OCI-LY7 (cell line): Measurements from ENCODE around the gene SPART. TPM values are rescaled to one million over a fixed set of nuclear protein-coding genes. Genes with fewer than 3 reads are reported as not detected.

ENCODE experiments used
- BruUV-seq: library from RNA; stranded (reverse); fragments of 400-500 nt; replicated peaks from 2 replicates; lab custom pipeline; 2021; lab: Mats Ljungman, UMichigan
- CTCF ChIA-PET: fragments of 300-600 bp; sonication (Branson Sonifier 250); formaldehyde crosslinking; loops from one replicate; lab custom pipeline; 2022; ENCODE audit warnings: antibody characterized with exemption; ENCODE audit not compliant: unreplicated experiment; lab: Charles Lee
- POLR2A ChIA-PET: fragments of 300-600 bp; sonication (Branson Sonifier 250); formaldehyde crosslinking; loops from one replicate; lab custom pipeline; 2022; ENCODE audit warnings: antibody characterized with exemption; lab: Charles Lee
- DNase-seq: peaks from one replicate; pipeline ENCODE4 v3.0.0-alpha.2; 2015; ENCODE audit warnings: low spot score
- H2AFZ ChIP-seq: fragments of 200-600 bp; sonication (generic), shearing (Covaris generic); 2 replicates; pipeline ENCODE4 v1.6.1; 2014; ENCODE audit warnings: mild to moderate bottlenecking, antibody characterized with exemption, low read length, moderate library complexity
- H3K27ac ChIP-seq: fragments of 200-600 bp; sonication (generic); 2 replicates; pipeline ENCODE4 v1.5.1; 2014; ENCODE audit warnings: mixed run types, low read depth, mild to moderate bottlenecking, moderate library complexity, low read length, inconsistent platforms; ENCODE audit not compliant: poor library complexity, severe bottlenecking
- H3K36me3 ChIP-seq: fragments of 200-600 bp; sonication (generic); 2 replicates; pipeline ENCODE4 v1.6.1; 2014; ENCODE audit warnings: mild to moderate bottlenecking, antibody characterized with exemption, low read length, moderate library complexity, mixed read lengths; ENCODE audit not compliant: insufficient read depth
- H3K4me1 ChIP-seq: fragments of 200-600 bp; sonication (generic); 2 replicates; pipeline ENCODE4 v1.5.1; 2014; ENCODE audit warnings: mild to moderate bottlenecking, low read length; ENCODE audit not compliant: insufficient read depth, poor library complexity, severe bottlenecking
- H3K4me2 ChIP-seq: fragments of 200-600 bp; sonication (generic); 2 replicates; pipeline ENCODE4 v1.6.1; 2014; ENCODE audit warnings: mild to moderate bottlenecking, low read length
- H3K4me3 ChIP-seq: fragments of 200-600 bp; sonication (generic); 2 replicates; pipeline ENCODE4 v1.5.1; 2014; ENCODE audit warnings: mild to moderate bottlenecking, low read depth, low read length; ENCODE audit not compliant: poor library complexity, severe bottlenecking
- H3K79me2 ChIP-seq: fragments of 200-600 bp; sonication (generic); 2 replicates; pipeline ENCODE4 v1.6.1; 2016; ENCODE audit warnings: low read depth, mild to moderate bottlenecking, low read length, moderate library complexity, mixed read lengths; ENCODE audit not compliant: insufficient read depth
- H3K9me2 ChIP-seq: fragments of 200-600 bp; sonication (generic); 2 replicates; pipeline ENCODE4 v1.6.1; 2016; ENCODE audit warnings: mild to moderate bottlenecking, low read length, mixed read lengths; ENCODE audit not compliant: insufficient read depth
- H3K9me3 ChIP-seq: fragments of 200-600 bp; sonication (generic); 2 replicates; pipeline ENCODE4 v1.6.1; 2014; ENCODE audit warnings: mild to moderate bottlenecking, mixed run types, low read length, mixed read lengths
- H4K20me1 ChIP-seq: fragments of 200-600 bp; sonication (generic); 2 replicates; pipeline ENCODE4 v1.6.1; 2014; ENCODE audit warnings: mild to moderate bottlenecking, antibody characterized with exemption, low read length, moderate library complexity, mixed read lengths; ENCODE audit not compliant: insufficient read depth
- CTCF ChIP-seq: fragments of 200-600 bp; sonication (generic); conservative IDR thresholded peaks from 2 replicates; pipeline ENCODE4 v1.5.1; 2014; ENCODE audit warnings: mild to moderate bottlenecking, antibody characterized with exemption, low read length, moderate library complexity, mixed read lengths
- EZH2phosphoT487 ChIP-seq: fragments of 200-600 bp; sonication (generic); IDR thresholded peaks from 2 replicates; pipeline ENCODE4 v1.6.1; 2018; ENCODE audit warnings: low read depth, borderline replicate concordance, mild to moderate bottlenecking, mixed run types, antibody characterized with exemption, low read length, moderate library complexity, mixed read lengths
- intact Hi-C: fragments of 100-400 bp; cut with micrococcal nuclease; formaldehyde crosslinking; loops from one replicate; pipeline ENCODE4 v1.10.0; 2022; ENCODE audit not compliant: unreplicated experiment
- total RNA-seq, 2 experiments: library from RNA; depleted of rRNA in 1 of 2; stranded (reverse); fragments of >200 nt in 1 of 2; shearing (Covaris generic) in 1 of 2; gene quantifications; 2 replicates each; pipeline ENCODE4 v1.2.3, GENCODE V29; 2014 to 2022

SPART gene
- total RNA-seq, 2 experiments from 2014 or later = not detected

DNA sequence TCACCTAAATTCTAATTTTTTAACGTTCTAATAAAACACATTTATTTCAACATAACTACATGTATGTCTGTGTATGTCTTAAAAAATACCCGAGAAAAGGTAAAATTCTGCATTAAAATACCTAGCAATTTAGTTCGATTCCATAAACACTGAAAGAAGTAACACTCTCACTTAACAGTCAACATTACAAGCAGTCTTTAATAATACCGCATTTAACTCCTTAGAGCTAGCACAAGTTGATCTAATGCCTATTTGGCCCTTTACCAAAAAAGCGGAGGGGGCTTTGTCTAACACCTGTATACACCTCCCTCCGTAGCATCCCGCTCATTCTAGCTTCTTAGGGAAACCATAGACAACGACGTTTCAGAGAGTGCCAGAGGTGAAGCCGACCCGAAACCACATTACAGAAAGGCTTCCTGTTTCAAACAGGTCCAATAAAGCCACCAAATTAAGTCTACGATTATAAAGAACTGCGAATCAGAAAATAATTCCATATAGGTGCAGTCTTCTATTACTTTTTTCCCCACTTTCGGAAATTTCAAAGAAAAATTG, 1.2 kb downstream of the SPART start:
- H3K79me2 ChIP-seq = no peaks in the 10 kb centered on the region
- TF ChIP-seq EZH2phosphoT487 (no peak), CTCF (no peak)
- H3K27ac ChIP-seq = no peak overlapping the region
- no peaks in the 10 kb centered on the region for H3K36me3 ChIP-seq
- BruUV-seq = no TSS peak
- H3K9me3 ChIP-seq = no peaks in the 10 kb centered on the region
- H3K9me2 ChIP-seq = no peaks in the 10 kb centered on the region
- no peak overlapping the region for H3K4me3 ChIP-seq
- intact Hi-C loops = loop anchor here (5.0 kb wide), 1 partner anchor 722 kb away; no protein-coding TSS in a partner anchor
- ChIA-PET CTCF (no interaction called here), POLR2A (no interaction called here)
- no peaks in the 10 kb centered on the region for H4K20me1 ChIP-seq
- no peaks in the 10 kb centered on the region for H3K4me1 ChIP-seq
- no peak overlapping the region for H2AFZ ChIP-seq
- DNase-seq = no peak
- H3K4me2 ChIP-seq = no peak overlapping the region

DNA sequence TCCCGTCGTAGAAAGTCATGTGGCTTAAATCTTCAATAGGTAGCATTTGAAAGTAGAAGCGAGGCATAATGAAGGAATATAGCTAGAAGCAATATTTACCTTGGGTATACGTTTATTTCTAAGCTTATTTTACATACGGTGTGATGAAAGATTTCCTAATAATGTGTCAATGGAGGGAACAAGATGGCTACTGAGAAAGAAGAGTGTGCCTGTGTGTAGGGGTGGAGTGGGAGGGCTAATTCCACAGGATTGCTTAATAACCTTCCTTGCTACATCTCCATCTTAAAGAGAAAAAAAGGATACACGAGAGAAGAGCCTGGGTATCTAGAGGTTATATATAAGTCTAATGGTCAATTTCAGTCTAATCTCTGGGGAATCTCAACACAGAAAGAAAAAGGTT, 2.0 kb downstream of the SPART start:
- ChIA-PET POLR2A (interaction anchor here (0.7 kb wide), 1 partner anchor 167 kb away, joined by 3 read pairs; no protein-coding TSS in a partner anchor), CTCF (no interaction called here)
- intact Hi-C loops = no loop called here

More for the DNA sequence above, 2.0 kb downstream of the SPART start:
- DNase-seq = no peak
- H3K4me3 ChIP-seq = no peak overlapping the region
- BruUV-seq = no TSS peak
- no peaks in the 10 kb centered on the region for H3K9me3 ChIP-seq
- no peaks in the 10 kb centered on the region for H3K36me3 ChIP-seq
- H4K20me1 ChIP-seq = no peaks in the 10 kb centered on the region
- TF ChIP-seq CTCF = no peak
- TF ChIP-seq EZH2phosphoT487 = no peak
- H2AFZ ChIP-seq = no peak overlapping the region
- H3K4me2 ChIP-seq = no peak overlapping the region
- H3K79me2 ChIP-seq = no peaks in the 10 kb centered on the region
- H3K9me2 ChIP-seq = no peaks in the 10 kb centered on the region
- H3K4me1 ChIP-seq = no peaks in the 10 kb centered on the region
- no peak overlapping the region for H3K27ac ChIP-seq
